HEK293T (cell line): ENCODE data around the gene HLF.

Experiments
- CTCF ChIA-PET: fragments of 350-600 bp; formaldehyde crosslinking; extraction: SDS; loops from one replicate; lab custom pipeline; 2021; ENCODE audit warnings: antibody characterized with exemption, inconsistent platforms; lab: Yijun Ruan, JAX
- POLR2A ChIA-PET: fragments of 350-600 bp; formaldehyde crosslinking; extraction: SDS; loops from one replicate; lab custom pipeline; 2020; ENCODE audit warnings: antibody characterized with exemption, inconsistent platforms; lab: Yijun Ruan, JAX
- DNase-seq: peaks from one replicate; pipeline ENCODE4 v3.0.0; 2012; ENCODE audit warnings: mixed read lengths; ENCODE audit errors: extremely low spot score
- ARNT ChIP-seq: fragments of 450-650 bp; IDR thresholded peaks from 2 replicates; pipeline ENCODE4 v1.6.1; 2017; ENCODE audit warnings: mild to moderate bottlenecking
- BHLHE40 ChIP-seq: fragments of 450-650 bp; IDR thresholded peaks from 2 replicates; pipeline ENCODE4 v1.6.1; 2016; ENCODE audit warnings: mild to moderate bottlenecking, moderate library complexity, borderline replicate concordance
- CTBP1 ChIP-seq: fragments of 450-650 bp; IDR thresholded peaks from 2 replicates; pipeline ENCODE4 v1.6.1; 2016; ENCODE audit warnings: borderline replicate concordance
- ELF4 ChIP-seq: fragments of 450-650 bp; IDR thresholded peaks from 2 replicates; pipeline ENCODE4 v1.6.1; 2017; ENCODE audit warnings: antibody characterized with exemption
- FOXA1 ChIP-seq: fragments of 450-650 bp; IDR thresholded peaks from 2 replicates; pipeline ENCODE4 v1.6.1; 2016; ENCODE audit warnings: mild to moderate bottlenecking
- FOXK2 ChIP-seq: fragments of 450-650 bp; IDR thresholded peaks from 2 replicates; pipeline ENCODE4 v1.6.1; 2016; ENCODE audit warnings: mild to moderate bottlenecking
- FOXM1 ChIP-seq: fragments of 450-650 bp; IDR thresholded peaks from 2 replicates; pipeline ENCODE4 v1.6.1; 2017; ENCODE audit warnings: mild to moderate bottlenecking, borderline replicate concordance
- HDGF ChIP-seq: fragments of 450-650 bp; IDR thresholded peaks from 2 replicates; pipeline ENCODE4 v1.6.1; 2017; ENCODE audit warnings: antibody characterized with exemption, borderline replicate concordance
- L3MBTL2 ChIP-seq: fragments of 450-650 bp; conservative IDR thresholded peaks from 2 replicates; pipeline ENCODE4 v1.6.1; 2016; ENCODE audit warnings: mild to moderate bottlenecking
- LEF1 ChIP-seq: fragments of 450-650 bp; IDR thresholded peaks from 2 replicates; pipeline ENCODE4 v1.6.1; 2017; ENCODE audit warnings: mild to moderate bottlenecking, borderline replicate concordance
- NFRKB ChIP-seq: fragments of 450-650 bp; IDR thresholded peaks from 2 replicates; pipeline ENCODE4 v1.6.1; 2016; ENCODE audit warnings: mild to moderate bottlenecking, moderate library complexity
- SP1 ChIP-seq: fragments of 450-650 bp; IDR thresholded peaks from 2 replicates; pipeline ENCODE4 v1.6.1; 2017
- SUZ12 ChIP-seq: fragments of 450-650 bp; IDR thresholded peaks from 2 replicates; pipeline ENCODE4 v1.6.1; 2016; ENCODE audit warnings: mild to moderate bottlenecking
- TARDBP ChIP-seq: fragments of 450-650 bp; IDR thresholded peaks from 2 replicates; pipeline ENCODE4 v1.6.1; 2016
- ZNF384 ChIP-seq: fragments of 450-650 bp; IDR thresholded peaks from 2 replicates; pipeline ENCODE4 v1.6.1; 2016
- TF ChIP-seq, protein P1 (sequence below): fragments of 450-650 bp; IDR thresholded peaks from 2 replicates; pipeline ENCODE4 v1.6.1; 2016

HLF gene

DNA sequence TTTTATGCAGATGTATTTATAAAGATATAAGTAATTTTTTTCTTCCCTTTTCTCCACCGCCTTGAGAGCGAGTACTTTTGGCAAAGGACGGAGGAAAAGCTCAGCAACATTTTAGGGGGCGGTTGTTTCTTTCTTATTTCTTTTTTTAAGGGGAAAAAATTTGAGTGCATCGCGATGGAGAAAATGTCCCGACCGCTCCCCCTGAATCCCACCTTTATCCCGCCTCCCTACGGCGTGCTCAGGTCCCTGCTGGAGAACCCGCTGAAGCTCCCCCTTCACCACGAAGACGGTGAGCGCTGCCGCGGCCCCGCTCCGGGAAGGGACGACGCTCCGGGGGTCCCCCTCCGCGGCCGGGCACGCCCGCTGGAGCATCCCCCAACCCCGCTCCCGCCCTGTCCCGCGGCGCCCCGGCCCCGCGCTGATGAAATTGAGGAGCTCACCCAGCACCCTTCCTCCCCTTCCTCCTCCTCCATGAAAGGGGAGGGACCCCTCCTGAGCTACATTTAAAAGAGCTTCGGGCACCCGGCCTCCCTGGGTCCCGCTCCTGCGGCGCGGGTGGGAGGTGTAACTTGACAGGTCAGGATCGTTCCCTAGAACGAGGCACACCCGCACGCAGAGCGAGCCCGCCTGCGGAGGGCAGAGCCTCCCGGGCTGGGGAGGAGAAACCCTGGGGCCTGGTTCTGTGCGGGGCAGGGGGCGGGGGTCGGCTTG is 706 bp downstream of the HLF start:
- ChIA-PET CTCF (interaction anchor here (1.2 kb wide), 1 partner anchor 27 kb away, joined by 3 read pairs; no protein-coding TSS in a partner anchor), POLR2A (interaction anchor here (2.0 kb wide), 1 partner anchor 27 kb away, joined by 16 read pairs; no protein-coding TSS in a partner anchor)
- DNase-seq, result no peak
- TF ChIP-seq FOXM1 (no peak), ZNF384 (no peak), HDGF (no peak), ARNT (no peak), SP1 (no peak), ELF4 (no peak), LEF1 (no peak), NFRKB (no peak), TARDBP (no peak), CTBP1 (no peak), SUZ12 (no peak), BHLHE40 (no peak), FOXK2 (no peak), FOXA1 (no peak), L3MBTL2 (no peak)
- TF ChIP-seq, protein P1, sequence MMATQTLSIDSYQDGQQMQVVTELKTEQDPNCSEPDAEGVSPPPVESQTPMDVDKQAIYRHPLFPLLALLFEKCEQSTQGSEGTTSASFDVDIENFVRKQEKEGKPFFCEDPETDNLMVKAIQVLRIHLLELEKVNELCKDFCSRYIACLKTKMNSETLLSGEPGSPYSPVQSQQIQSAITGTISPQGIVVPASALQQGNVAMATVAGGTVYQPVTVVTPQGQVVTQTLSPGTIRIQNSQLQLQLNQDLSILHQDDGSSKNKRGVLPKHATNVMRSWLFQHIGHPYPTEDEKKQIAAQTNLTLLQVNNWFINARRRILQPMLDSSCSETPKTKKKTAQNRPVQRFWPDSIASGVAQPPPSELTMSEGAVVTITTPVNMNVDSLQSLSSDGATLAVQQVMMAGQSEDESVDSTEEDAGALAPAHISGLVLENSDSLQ, result no peak

DNA sequence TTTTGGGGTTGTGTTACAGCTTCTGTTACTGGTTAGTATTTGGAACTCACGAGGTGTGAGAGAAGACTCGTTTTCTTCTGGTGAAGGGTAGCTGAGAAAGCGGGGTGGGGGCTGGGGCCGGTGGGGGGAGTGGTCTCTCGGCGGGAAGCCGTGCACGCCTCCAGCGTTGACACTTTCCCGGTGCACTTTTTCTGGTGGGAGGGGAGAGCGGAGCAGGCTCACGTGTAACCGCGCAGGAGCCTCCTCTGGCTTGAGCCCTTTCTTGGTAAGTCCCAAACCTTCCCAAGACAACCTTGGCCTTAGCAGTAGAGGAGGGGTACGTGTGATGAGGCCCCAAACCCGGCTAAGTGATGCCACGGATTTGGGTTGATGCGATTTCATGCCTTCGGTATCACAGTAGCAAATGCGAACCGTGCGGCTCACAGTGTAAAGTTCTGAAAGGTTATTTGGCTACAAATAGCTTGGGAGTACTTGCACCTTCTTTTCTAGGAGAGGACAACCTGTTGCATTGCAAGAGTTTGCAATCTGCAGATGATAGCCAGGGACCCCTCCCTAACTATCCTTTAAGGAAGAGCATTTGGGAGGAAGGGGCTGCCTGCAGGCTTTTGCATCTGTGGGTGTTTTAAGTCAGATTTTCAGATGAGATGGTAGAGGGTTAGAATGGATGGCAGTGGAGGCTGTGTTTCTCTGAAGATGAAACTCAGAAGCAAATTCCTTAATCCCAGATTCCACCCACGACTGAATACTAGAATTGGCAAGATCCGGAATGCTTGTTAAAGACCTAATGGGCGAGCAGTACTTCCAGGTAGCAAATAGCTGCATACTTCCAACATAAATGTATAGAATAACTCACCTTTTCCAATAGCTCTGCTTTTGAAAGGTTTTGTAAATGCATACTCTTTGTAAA is 1.5 kb downstream of the HLF start:
- ChIA-PET CTCF (no interaction called here), POLR2A (interaction anchor here (2.0 kb wide), 1 partner anchor 28 kb away, joined by 16 read pairs; no protein-coding TSS in a partner anchor)
- TF ChIP-seq NFRKB (no peak), TARDBP (no peak), FOXM1 (no peak), ARNT (no peak), SP1 (no peak), FOXA1 (no peak), BHLHE40 (no peak), L3MBTL2 (no peak), ZNF384 (no peak), FOXK2 (no peak), LEF1 (no peak), HDGF (no peak), CTBP1 (no peak), ELF4 (no peak), SUZ12 (no peak)
- TF ChIP-seq, protein P1, result no peak
- no peak for DNase-seq

DNA sequence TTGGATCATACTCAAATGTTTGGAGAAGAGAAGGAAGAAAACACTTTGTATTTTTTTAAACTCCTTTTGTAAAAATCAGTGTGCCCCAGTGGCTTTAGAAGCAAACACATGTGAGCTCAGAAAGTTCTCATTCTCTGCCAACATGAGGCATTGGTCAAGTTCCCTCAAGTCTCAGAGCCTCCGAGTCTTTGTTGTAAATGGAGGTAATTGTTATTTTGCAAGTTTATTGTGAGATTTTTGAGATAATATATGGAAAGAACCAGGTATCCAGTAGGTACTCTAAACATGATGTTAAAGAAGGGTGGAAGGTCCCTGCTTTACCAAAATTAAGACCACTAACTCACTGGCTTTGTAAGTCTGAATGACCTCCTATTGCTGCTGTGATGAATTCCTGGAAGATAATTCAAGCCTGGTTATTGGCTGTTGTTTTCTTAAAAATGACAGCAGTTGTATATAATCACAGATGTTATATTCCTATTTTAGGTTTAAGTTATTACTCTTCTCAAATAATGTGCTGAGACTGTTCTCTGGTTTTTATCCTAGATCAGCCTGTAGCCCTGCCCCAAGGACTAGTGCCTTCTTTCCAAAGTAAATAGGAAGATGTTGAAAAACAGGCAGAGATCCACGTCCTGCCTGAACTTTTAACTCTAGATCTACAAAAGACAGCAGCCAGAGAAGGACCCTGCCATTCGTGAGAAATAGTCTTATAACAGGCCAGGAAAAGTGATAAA is 2.4 kb downstream of the HLF start:
- TF ChIP-seq ARNT, result no peak
- TF ChIP-seq BHLHE40, result no peak
- no peak for TF ChIP-seq LEF1
- TF ChIP-seq ELF4, result no peak
- no peak for TF ChIP-seq TARDBP
- no peak for TF ChIP-seq CTBP1
- TF ChIP-seq NFRKB, result no peak
- TF ChIP-seq, protein P1, result no peak
- DNase-seq, result no peak
- POLR2A ChIA-PET, result interaction anchor here (2.0 kb wide), 1 partner anchor 29 kb away, joined by 16 read pairs; no protein-coding TSS in a partner anchor
- CTCF ChIA-PET, result no interaction called here

DNA sequence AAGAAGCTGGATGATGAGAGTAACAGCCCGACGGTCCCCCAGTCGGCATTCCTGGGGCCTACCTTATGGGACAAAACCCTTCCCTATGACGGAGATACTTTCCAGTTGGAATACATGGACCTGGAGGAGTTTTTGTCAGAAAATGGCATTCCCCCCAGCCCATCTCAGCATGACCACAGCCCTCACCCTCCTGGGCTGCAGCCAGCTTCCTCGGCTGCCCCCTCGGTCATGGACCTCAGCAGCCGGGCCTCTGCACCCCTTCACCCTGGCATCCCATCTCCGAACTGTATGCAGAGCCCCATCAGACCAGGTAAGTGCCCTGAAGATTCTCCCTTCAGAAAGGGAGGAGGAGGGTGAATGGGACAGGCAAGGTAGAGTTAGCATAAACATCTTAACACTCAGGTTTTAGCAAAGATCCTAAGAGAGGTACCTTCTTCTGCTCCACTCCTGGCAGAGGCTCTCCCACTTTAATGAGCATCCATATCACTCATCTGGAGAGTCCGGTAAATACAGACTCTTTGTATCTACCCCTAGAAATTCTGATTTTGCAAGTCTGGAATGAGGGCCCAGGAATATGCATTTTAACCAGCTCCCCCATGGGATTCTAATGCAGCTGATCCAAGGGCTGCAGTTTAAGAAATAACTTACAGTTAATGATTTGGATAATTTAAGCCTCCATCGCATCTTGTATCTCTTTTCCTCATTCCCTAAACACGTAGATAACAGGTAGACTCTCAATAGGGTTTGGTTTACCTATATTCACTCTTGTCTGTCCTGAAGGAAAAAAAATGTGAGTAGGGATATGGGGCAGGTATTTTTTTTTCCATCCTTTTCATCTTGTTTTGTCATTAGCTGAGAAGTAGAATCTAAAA is 3.3 kb downstream of the HLF start:
- no peak for DNase-seq
- ChIA-PET CTCF (no interaction called here), POLR2A (no interaction called here)
- no peak for TF ChIP-seq FOXA1
- TF ChIP-seq ELF4, result no peak
- TF ChIP-seq, protein P1, result no peak
- TF ChIP-seq TARDBP, result no peak
- no peak for TF ChIP-seq ARNT
